Keratinocyte (primary cell): Measurements from ENCODE around the gene RPEL1. TPM values are rescaled to one million over a fixed set of nuclear protein-coding genes. Genes with fewer than 3 reads are reported as not detected.

Experiments used
- DNase-seq: peaks from one replicate; pipeline ENCODE4 v3.0.0-alpha.2; 2011; ENCODE audit warnings: low read depth, missing footprints, low spot score
- FAIRE-seq: peaks from 2 replicates; lab custom pipeline; 2011; peaks lifted over from hg19 to GRCh38; lab: Jason Lieb, UNC
- H2AFZ ChIP-seq: 2 replicates; pipeline ENCODE4 v1.6.0; 2012; ENCODE audit warnings: low read length, control low read depth, inconsistent platforms; ENCODE audit not compliant: control insufficient read depth
- H3K27ac ChIP-seq: 2 replicates; pipeline ENCODE4 v1.5.1; 2011; ENCODE audit warnings: low read length; ENCODE audit not compliant: control insufficient read depth, insufficient read depth
- H3K27me3 ChIP-seq: 3 replicates; pipeline ENCODE4 v1.6.0; 2011; ENCODE audit warnings: low read length; ENCODE audit not compliant: control insufficient read depth, insufficient read depth; ENCODE audit errors: extremely low read depth
- H3K36me3 ChIP-seq, 2 experiments: 2 replicates in 1 of 2; 3 replicates in 1 of 2; pipeline ENCODE4 v1.5.1; 2011; ENCODE audit warnings: low read length in 2 of 2, mild to moderate bottlenecking in 1 of 2; ENCODE audit not compliant: control insufficient read depth in 2 of 2, insufficient read depth in 2 of 2; ENCODE audit errors: extremely low read depth in 1 of 2
- H3K4me1 ChIP-seq: 3 replicates; pipeline ENCODE4 v1.5.1; 2011; ENCODE audit warnings: low read length; ENCODE audit not compliant: control insufficient read depth, insufficient read depth; ENCODE audit errors: extremely low read depth
- H3K4me2 ChIP-seq: 3 replicates; pipeline ENCODE4 v1.6.0; 2011; ENCODE audit warnings: low read depth, low read length; ENCODE audit not compliant: control insufficient read depth, insufficient read depth; ENCODE audit errors: extremely low read depth
- H3K4me3 ChIP-seq, 3 experiments: fragments of 200-600 bp in 1 of 3; sonication (generic) in 1 of 3; 2 replicates in 2 of 3; 3 replicates in 1 of 3; pipeline ENCODE4 v1.5.1; 2011 to 2016; ENCODE audit warnings: low read length in 3 of 3, mild to moderate bottlenecking in 3 of 3, control low read depth in 2 of 3, inconsistent platforms in 1 of 3, low read depth in 1 of 3, mixed read lengths in 1 of 3, mixed run types in 1 of 3, moderate library complexity in 1 of 3; ENCODE audit not compliant: control insufficient read depth in 2 of 3, insufficient read depth in 2 of 3; ENCODE audit errors: extremely low read depth in 1 of 3
- H3K79me2 ChIP-seq: 2 replicates; pipeline ENCODE4 v1.6.0; 2012; ENCODE audit warnings: low read length; ENCODE audit not compliant: control insufficient read depth, insufficient read depth
- H3K9ac ChIP-seq: 3 replicates; pipeline ENCODE4 v1.6.0; 2011; ENCODE audit warnings: low read length; ENCODE audit not compliant: control insufficient read depth, insufficient read depth; ENCODE audit errors: extremely low read depth
- H3K9me1 ChIP-seq: 3 replicates; pipeline ENCODE4 v1.6.0; 2011; ENCODE audit warnings: low read length; ENCODE audit not compliant: control insufficient read depth, insufficient read depth; ENCODE audit errors: extremely low read depth
- H3K9me3 ChIP-seq: 2 replicates; pipeline ENCODE4 v1.5.1; 2012; ENCODE audit warnings: low read depth, low read length; ENCODE audit not compliant: control insufficient read depth
- H4K20me1 ChIP-seq: 3 replicates; pipeline ENCODE4 v1.6.0; 2011; ENCODE audit warnings: low read length; ENCODE audit not compliant: control insufficient read depth, insufficient read depth; ENCODE audit errors: extremely low read depth
- EZH2 ChIP-seq: IDR thresholded peaks from one replicate; pipeline ENCODE4 v1.6.1; 2012; ENCODE audit warnings: inconsistent platforms, mild to moderate bottlenecking, low read length, moderate library complexity
- dilution Hi-C: fragments of 300-500 bp; cut with MboI; formaldehyde crosslinking; loops from one replicate; pipeline ENCODE4 v1.7.0; 2020; ENCODE audit warnings: low sequenced_read_pairs; ENCODE audit not compliant: extremely low pct_ligation_motif_present
- polyA plus RNA-seq, 5 experiments: library from polyadenylated mRNA; depleted of rRNA in 3 of 5; stranded (reverse) in 3 of 5; stranded (forward) in 1 of 5; unstranded in 1 of 5; fragments of >200 nt; gene quantifications; 1 replicate in 1 of 5; 2 replicates in 3 of 5; 3 replicates in 1 of 5; pipeline versions ENCODE4 v1.2.1 to v1.2.3, GENCODE V29; 2011 to 2012; ENCODE audit warnings: missing spikeins in 2 of 5, low read depth in 1 of 5, low replicate concordance in 1 of 5
- TF ChIP-seq, protein P1 (sequence below), 3 experiments: IDR thresholded peaks in 1 of 3; conservative IDR thresholded peaks in 1 of 3; optimal IDR thresholded peaks in 1 of 3; 2 replicates in 2 of 3; 3 replicates in 1 of 3; pipeline versions ENCODE3 to v1.5.1; 2011; ENCODE audit warnings: low read length in 3 of 3, mild to moderate bottlenecking in 3 of 3, moderate library complexity in 2 of 3, control low read depth in 1 of 3, inconsistent platforms in 1 of 3; ENCODE audit not compliant: insufficient read depth in 2 of 3; ENCODE audit errors: extremely low read depth in 1 of 3

Gene RPEL1
- polyA plus RNA-seq, 1 donor (not counting 4 experiments of a cell fraction or from before 2014, with no cell fraction given) = 0.04 TPM

GRCh38 chr10:103197903-103198302, 47.8 kb upstream of the RPEL1 start:
- no peak overlapping the region for H3K4me2 ChIP-seq
- no peak overlapping the region for H3K9ac ChIP-seq
- H3K9me1 ChIP-seq = no peaks in the 10 kb centered on the region
- H3K27ac ChIP-seq = no peak overlapping the region
- no peak overlapping the region for H2AFZ ChIP-seq
- no peak for TF ChIP-seq EZH2
- TF ChIP-seq, protein P1, sequence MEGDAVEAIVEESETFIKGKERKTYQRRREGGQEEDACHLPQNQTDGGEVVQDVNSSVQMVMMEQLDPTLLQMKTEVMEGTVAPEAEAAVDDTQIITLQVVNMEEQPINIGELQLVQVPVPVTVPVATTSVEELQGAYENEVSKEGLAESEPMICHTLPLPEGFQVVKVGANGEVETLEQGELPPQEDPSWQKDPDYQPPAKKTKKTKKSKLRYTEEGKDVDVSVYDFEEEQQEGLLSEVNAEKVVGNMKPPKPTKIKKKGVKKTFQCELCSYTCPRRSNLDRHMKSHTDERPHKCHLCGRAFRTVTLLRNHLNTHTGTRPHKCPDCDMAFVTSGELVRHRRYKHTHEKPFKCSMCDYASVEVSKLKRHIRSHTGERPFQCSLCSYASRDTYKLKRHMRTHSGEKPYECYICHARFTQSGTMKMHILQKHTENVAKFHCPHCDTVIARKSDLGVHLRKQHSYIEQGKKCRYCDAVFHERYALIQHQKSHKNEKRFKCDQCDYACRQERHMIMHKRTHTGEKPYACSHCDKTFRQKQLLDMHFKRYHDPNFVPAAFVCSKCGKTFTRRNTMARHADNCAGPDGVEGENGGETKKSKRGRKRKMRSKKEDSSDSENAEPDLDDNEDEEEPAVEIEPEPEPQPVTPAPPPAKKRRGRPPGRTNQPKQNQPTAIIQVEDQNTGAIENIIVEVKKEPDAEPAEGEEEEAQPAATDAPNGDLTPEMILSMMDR (optimal IDR thresholded peaks at IDR 0.05 in 1 of 3, IDR thresholded peaks at IDR 0.05 in 1 of 3, conservative IDR thresholded peaks at IDR 0.05 in 1 of 3; ENCODE audit: extremely low read depth in 1 of 3, insufficient read depth in 2 of 3, low read length in 3 of 3) = no peak
- dilution Hi-C loops = no loop called here
- H3K27me3 ChIP-seq = no peaks in the 10 kb centered on the region
- no peaks in the 10 kb centered on the region for H3K9me3 ChIP-seq
- no peak for FAIRE-seq
- H3K36me3 ChIP-seq = no peaks in the 10 kb centered on the region
- peaks cover 10% of the 10 kb centered on the region for H3K4me1 ChIP-seq
- no peak overlapping the region for H3K4me3 ChIP-seq
- DNase-seq = no peak
- no peaks in the 10 kb centered on the region for H3K79me2 ChIP-seq
- no peaks in the 10 kb centered on the region for H4K20me1 ChIP-seq

GRCh38 chr10:103198648-103199047, 47.0 kb upstream of the RPEL1 start:
- Histone ChIP-seq H3K9ac (no peak overlapping the region), H3K4me1 (peaks cover 6% of the 10 kb centered on the region), H3K9me3 (no peaks in the 10 kb centered on the region), H3K36me3 (no peaks in the 10 kb centered on the region), H3K27me3 (no peaks in the 10 kb centered on the region), H3K4me3 (no peak overlapping the region), H3K79me2 (no peaks in the 10 kb centered on the region), H2AFZ (no peak overlapping the region), H3K27ac (no peak overlapping the region), H3K4me2 (no peak overlapping the region), H3K9me1 (no peaks in the 10 kb centered on the region), H4K20me1 (no peaks in the 10 kb centered on the region)
- FAIRE-seq (no peak), DNase-seq (no peak)
- TF ChIP-seq, protein P1 (optimal IDR thresholded peaks at IDR 0.05 in 1 of 3, IDR thresholded peaks at IDR 0.05 in 1 of 3, conservative IDR thresholded peaks at IDR 0.05 in 1 of 3; ENCODE audit: extremely low read depth in 1 of 3, insufficient read depth in 2 of 3, low read length in 3 of 3) = no peak
- TF ChIP-seq EZH2 = no peak
- dilution Hi-C loops = no loop called here
